ENCODE measurements around the gene ERC1.
"Not testable (repeated sequence)": the region's sequence is repeated elsewhere in the genome, so short reads cannot be mapped to it uniquely, and the experiment has no call there.

ERC1 gene

DNA sequence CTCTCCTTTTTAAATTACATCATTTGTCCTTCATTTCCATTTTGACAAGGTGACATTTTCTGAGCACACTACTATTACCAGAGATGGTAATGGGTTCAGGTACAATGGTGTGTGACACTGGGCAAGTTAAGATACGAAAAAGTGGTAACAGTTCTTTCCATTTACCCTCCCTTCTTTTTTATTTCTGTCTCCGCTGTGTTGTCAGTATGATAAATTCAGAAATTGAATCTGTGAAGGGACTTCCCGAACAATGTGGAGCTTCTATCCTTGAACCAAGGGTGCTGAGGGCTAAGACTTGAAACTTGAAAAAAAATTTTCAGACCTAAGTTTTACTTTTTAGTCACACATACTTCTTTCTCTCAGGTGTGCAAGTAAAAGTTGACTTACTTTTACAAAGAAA, 103.7 kb downstream of the ERC1 start:
- TF ChIP-seq, protein P1, sequence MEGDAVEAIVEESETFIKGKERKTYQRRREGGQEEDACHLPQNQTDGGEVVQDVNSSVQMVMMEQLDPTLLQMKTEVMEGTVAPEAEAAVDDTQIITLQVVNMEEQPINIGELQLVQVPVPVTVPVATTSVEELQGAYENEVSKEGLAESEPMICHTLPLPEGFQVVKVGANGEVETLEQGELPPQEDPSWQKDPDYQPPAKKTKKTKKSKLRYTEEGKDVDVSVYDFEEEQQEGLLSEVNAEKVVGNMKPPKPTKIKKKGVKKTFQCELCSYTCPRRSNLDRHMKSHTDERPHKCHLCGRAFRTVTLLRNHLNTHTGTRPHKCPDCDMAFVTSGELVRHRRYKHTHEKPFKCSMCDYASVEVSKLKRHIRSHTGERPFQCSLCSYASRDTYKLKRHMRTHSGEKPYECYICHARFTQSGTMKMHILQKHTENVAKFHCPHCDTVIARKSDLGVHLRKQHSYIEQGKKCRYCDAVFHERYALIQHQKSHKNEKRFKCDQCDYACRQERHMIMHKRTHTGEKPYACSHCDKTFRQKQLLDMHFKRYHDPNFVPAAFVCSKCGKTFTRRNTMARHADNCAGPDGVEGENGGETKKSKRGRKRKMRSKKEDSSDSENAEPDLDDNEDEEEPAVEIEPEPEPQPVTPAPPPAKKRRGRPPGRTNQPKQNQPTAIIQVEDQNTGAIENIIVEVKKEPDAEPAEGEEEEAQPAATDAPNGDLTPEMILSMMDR (IDR thresholded peaks at IDR 0.05; ENCODE audit: low read depth, low read length, missing control alignments), result no peak
- H3K4me3 ChIP-seq (replicated peaks; ENCODE audit: low read depth, low read length), result no peak overlapping the region
- no peak for DNase-seq (ENCODE audit: extremely low read depth, low read depth)

DNA sequence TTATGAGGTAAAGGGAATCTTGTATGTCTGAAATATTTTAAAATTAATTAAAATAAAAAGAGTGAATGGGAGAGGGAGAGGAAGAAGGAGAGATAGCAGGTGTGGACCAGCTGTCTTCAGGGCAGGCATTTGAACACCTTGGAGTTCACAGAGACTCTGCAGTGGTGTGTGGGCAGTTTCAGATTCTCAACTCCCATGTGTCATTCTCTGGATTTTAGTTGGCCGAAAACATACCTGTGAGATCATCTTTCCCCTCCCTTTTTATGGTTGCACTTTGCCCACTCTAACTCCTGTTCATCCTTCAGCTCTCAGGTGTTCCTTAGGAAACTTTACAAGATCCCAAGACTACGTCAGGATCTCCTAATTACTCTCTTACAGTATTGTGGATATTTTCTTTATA, 108.1 kb downstream of the ERC1 start:
- H3K4me3 ChIP-seq (replicated peaks; ENCODE audit: low read depth, low read length), result no peak overlapping the region
- DNase-seq (ENCODE audit: extremely low read depth, low read depth), result no peak
- TF ChIP-seq, protein P1 (IDR thresholded peaks at IDR 0.05; ENCODE audit: low read depth, low read length, missing control alignments), result no peak

DNA sequence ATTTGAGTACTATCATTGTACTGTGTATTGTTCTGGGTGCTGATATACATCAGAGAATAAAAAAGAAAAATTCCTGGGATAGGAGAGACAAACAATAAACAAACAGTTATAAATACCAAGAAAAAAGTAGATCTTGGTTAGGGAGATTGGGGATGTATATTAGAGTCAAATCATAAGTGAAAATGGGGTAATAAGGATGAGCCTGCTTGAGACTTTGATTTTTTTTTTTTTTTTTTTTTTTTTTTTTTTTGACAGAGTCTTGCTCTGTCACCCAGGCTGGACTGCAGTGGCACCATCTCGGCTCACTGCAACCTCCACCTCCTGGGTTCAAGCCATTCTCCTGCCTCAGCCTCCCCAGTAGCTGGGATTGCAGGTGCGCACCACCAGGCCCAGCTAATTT, 108.6 kb downstream of the ERC1 start:
- not testable (repeated sequence) for DNase-seq (ENCODE audit: extremely low read depth, low read depth); H3K4me3 ChIP-seq (replicated peaks; ENCODE audit: low read depth, low read length)

DNA sequence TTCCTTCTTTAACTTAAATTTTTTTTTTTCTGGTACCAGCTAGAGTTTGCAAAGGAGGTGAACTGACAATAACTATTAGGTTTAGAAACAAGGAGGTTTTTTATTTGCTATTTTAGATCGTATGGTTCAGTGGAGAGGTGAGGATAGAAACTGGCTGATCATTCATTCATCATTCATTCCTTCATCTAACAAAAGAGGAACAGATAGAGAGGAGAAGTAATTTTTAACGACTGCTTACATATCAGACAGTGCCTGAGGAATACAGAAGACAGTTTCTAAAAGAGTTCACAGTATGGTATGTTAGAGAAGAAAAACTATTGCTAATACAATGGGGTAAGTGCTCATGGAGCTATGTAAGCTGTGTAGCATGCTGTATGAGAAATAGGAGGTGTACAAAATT, 111.1 kb downstream of the ERC1 start:
- TF ChIP-seq, protein P1 (IDR thresholded peaks at IDR 0.05; ENCODE audit: low read depth, low read length, missing control alignments), result no peak
- no peak overlapping the region for H3K4me3 ChIP-seq (replicated peaks; ENCODE audit: low read depth, low read length)
- no peak for DNase-seq (ENCODE audit: extremely low read depth, low read depth)

DNA sequence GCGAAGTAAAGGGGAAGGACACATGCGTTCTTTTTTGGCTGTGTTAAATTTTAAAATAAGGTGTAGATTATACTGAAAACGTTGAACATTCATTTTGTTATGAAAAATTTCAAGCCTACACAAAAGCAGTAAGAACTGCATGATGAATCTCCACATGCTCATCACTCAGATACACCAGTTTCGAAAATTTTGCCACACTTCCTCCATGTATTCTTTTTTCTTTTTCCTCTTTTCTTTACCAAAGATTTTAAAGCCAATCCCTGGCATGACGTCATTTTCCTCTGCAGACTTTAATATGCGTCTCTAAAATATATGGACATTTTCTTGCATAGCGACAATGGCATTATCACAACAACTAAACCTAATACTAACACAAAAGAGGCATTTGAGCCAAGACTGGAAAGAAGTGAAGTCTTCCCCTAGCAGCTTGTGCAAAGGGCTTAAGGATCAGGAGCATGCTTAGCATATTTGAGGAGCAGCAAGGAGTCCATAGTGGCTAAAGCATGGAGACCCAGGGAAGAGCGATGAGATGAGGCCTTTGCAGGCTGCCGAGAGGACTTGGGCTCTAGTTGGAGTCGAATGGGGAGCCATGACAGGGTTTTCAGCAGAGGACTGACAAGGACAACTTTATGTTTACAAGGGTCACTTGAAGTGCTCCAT, 111.9 kb downstream of the ERC1 start:
- no peak for DNase-seq (ENCODE audit: extremely low read depth, low read depth)
- no peak overlapping the region for H3K4me3 ChIP-seq (replicated peaks; ENCODE audit: low read depth, low read length)
- TF ChIP-seq, protein P1 (IDR thresholded peaks at IDR 0.05; ENCODE audit: low read depth, low read length, missing control alignments), result no peak

DNA sequence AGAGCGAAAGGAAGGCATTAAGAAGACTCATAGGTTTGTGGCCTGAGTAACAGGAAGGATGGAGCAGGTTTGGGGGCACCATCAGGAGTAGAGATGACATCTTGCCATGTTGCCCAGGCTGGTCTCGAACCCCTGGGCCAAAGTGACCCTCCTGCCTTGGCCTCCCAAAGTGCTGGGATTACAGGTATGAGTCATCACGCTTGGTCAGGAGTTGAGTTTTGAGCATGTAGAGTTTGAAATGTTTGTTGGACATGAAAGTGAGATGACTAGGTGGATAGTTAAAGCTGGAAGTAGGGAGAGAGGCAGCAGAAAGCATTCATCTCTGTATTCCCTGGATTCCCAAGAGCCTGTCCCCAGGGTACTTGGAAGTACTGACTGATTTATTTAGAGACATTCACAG, 112.6 kb downstream of the ERC1 start:
- TF ChIP-seq, protein P1 (IDR thresholded peaks at IDR 0.05; ENCODE audit: low read depth, low read length, missing control alignments), result no peak
- no peak for DNase-seq (ENCODE audit: extremely low read depth, low read depth)
- H3K4me3 ChIP-seq (replicated peaks; ENCODE audit: low read depth, low read length), result no peak overlapping the region

DNA sequence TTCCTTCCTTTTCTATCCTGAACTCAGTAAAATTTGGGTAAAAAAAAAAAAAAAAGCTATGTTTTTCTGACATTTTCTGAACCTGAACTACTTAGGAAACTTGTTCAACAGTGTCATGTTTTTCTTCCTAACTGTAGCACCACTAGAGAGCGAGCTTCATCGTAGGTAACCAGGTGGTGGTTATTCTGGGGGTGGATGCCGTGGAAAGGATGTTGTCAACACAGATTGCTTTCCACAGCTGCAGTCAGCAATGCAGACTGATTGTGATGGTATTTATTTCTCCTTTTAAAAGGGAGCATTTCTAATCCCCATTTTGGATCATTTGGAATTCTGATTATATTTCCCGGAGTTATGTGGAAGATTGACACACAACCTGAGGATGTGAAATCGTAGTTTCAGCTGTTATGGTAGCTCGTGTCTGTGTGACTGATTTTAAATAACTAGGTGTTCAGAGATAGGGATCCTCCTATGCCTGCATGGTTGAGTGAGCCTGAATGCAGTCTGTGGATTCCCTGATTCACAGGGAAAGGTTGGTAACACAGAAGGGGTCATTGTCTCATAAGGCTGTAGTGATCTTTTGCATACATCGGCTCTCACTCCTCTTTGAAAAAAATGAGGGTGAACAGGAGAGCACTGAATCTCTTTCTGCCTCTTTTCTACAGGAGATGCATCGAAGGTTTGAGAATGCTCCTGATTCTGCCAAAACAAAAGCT, 113.2 kb downstream of the ERC1 start:
- no peak overlapping the region for H3K4me3 ChIP-seq (replicated peaks; ENCODE audit: low read depth, low read length)
- DNase-seq (ENCODE audit: extremely low read depth, low read depth), result no peak
- TF ChIP-seq, protein P1 (IDR thresholded peaks at IDR 0.05; ENCODE audit: low read depth, low read length, missing control alignments), result no peak

Measured in HFF-Myc (cell line).